GM18861 (cell line): ENCODE measurements around the gene SFN.
"Not testable (repeated sequence)": the region's sequence is repeated elsewhere in the genome, so short reads cannot be mapped to it uniquely, and the experiment has no call there.

ENCODE experiments used
- ATAC-seq: cut with Tn5 transposase; IDR thresholded peaks from one replicate; pipeline ENCODE4 v1.9.1; 2021; ENCODE audit not compliant: unreplicated experiment

Gene SFN

GRCh38 chr1:26839339-26839722, 23.6 kb upstream of the SFN start:
- no peak for ATAC-seq

GRCh38 chr1:26839779-26840178, 23.2 kb upstream of the SFN start:
- ATAC-seq: no peak

GRCh38 chr1:26844424-26845196, 18.3 kb upstream of the SFN start:
- ATAC-seq: no peak

- ATAC-seq: not testable (repeated sequence)
These were observed 15.1 kb upstream of the SFN start for GRCh38 chr1:26847826-26848225.

GRCh38 chr1:26848499-26848898, 14.4 kb upstream of the SFN start:
- ATAC-seq: no peak

GRCh38 chr1:26848941-26849774, 13.8 kb upstream of the SFN start:
- ATAC-seq: no peak

GRCh38 chr1:26851106-26851684, 11.8 kb upstream of the SFN start:
- ATAC-seq: no peak

GRCh38 chr1:26852701-26853100, 10.2 kb upstream of the SFN start:
- ATAC-seq: no peak

GRCh38 chr1:26853156-26853555, 9.8 kb upstream of the SFN start:
- ATAC-seq: no peak

- no peak for ATAC-seq
These were observed 9.3 kb upstream of the SFN start for GRCh38 chr1:26853600-26853999.

GRCh38 chr1:26854906-26855305, 8.0 kb upstream of the SFN start:
- ATAC-seq: no peak

- ATAC-seq: no peak
These were observed 7.3 kb upstream of the SFN start for GRCh38 chr1:26855636-26856035.

- no peak for ATAC-seq
These were observed 6.8 kb upstream of the SFN start for GRCh38 chr1:26856181-26856580.

- no peak for ATAC-seq
These were observed 6.1 kb upstream of the SFN start for GRCh38 chr1:26856604-26857469.

GRCh38 chr1:26857473-26858060, 5.4 kb upstream of the SFN start:
- no peak for ATAC-seq

GRCh38 chr1:26858160-26858559, 4.8 kb upstream of the SFN start:
- no peak for ATAC-seq

GRCh38 chr1:26858891-26859640, 3.9 kb upstream of the SFN start:
- no peak for ATAC-seq

- no peak for ATAC-seq
These were observed 1.7 kb upstream of the SFN start for GRCh38 chr1:26861286-26861701.

GRCh38 chr1:26861889-26862378, 1.0 kb upstream of the SFN start:
- ATAC-seq: no peak

- no peak for ATAC-seq
These were observed 732 bp downstream of the SFN start for GRCh38 chr1:26863685-26864077.
